CD4-positive, alpha-beta T cell (primary cell): ENCODE data around the gene TNIP3. TPM values are rescaled to one million over a fixed set of nuclear protein-coding genes. Genes with fewer than 3 reads are reported as not detected.

Source experiments
- ATAC-seq: fragments of 200-7000 bp; cut with Tn5 transposase; one replicate; pipeline ENCODE4 v1.10.0; 2022; ENCODE audit warnings: mild to moderate bottlenecking; ENCODE audit not compliant: poor library complexity
- CTCF ChIA-PET: fragments of 350-600 bp; sonication (Branson Sonifier 250); formaldehyde crosslinking; loops from one replicate; lab custom pipeline; 2021; ENCODE audit warnings: antibody characterized with exemption, inconsistent platforms; lab: Charles Lee
- POLR2A ChIA-PET: fragments of 350-600 bp; sonication (Branson Sonifier 250); formaldehyde crosslinking; loops from one replicate; lab custom pipeline; 2021; ENCODE audit warnings: antibody characterized with exemption, inconsistent platforms; lab: Charles Lee
- DNase-seq, 14 experiments: peaks; one replicate each; pipeline ENCODE4 v3.0.0-alpha.2; 2013 to 2020; ENCODE audit warnings: mixed read lengths in 2 of 14
- H3K27ac ChIP-seq, 2 donors: one replicate each; pipeline versions ENCODE4 v1.5.1 to v1.7.0; 2013; ENCODE audit warnings: low read length in 2 of 2, low read depth in 1 of 2, mild to moderate bottlenecking in 1 of 2
- H3K27me3 ChIP-seq, 2 experiments: 1 replicate in 1 of 2; 2 replicates in 1 of 2; pipeline versions ENCODE4 v1.6.1 to v1.7.0; 2013; ENCODE audit warnings: low read length in 2 of 2, control low read depth in 1 of 2, mild to moderate bottlenecking in 1 of 2, moderate library complexity in 1 of 2; ENCODE audit not compliant: insufficient read depth in 2 of 2, control insufficient read depth in 1 of 2
- H3K36me3 ChIP-seq: one replicate; pipeline ENCODE4 v1.6.1; 2013; ENCODE audit warnings: low read length, control low read depth; ENCODE audit not compliant: insufficient read depth
- H3K4me1 ChIP-seq: one replicate; pipeline ENCODE4 v1.6.1; 2013; ENCODE audit warnings: low read length, control low read depth; ENCODE audit not compliant: insufficient read depth
- H3K4me3 ChIP-seq: one replicate; pipeline ENCODE4 v1.5.1; 2013; ENCODE audit warnings: mild to moderate bottlenecking, low read length, moderate library complexity
- H3K9me3 ChIP-seq, 2 experiments: 1 replicate in 1 of 2; 2 replicates in 1 of 2; pipeline versions ENCODE4 v1.6.1 to v1.7.0; 2013; ENCODE audit warnings: low read length in 2 of 2, mild to moderate bottlenecking in 2 of 2, control low read depth in 1 of 2, moderate library complexity in 1 of 2; ENCODE audit not compliant: control insufficient read depth in 1 of 2, insufficient read depth in 1 of 2
- H3K27ac Mint-ChIP-seq: one replicate; pipeline ENCODE4 v1.8.0; 2020; ENCODE audit warnings: mixed read lengths
- H3K27me3 Mint-ChIP-seq: one replicate; pipeline ENCODE4 v1.8.0; 2021; ENCODE audit warnings: mixed read lengths
- H3K36me3 Mint-ChIP-seq: one replicate; pipeline ENCODE4 v1.8.0; 2021; ENCODE audit warnings: low read depth, mixed read lengths
- H3K4me1 Mint-ChIP-seq: one replicate; pipeline ENCODE4 v1.8.0; 2021; ENCODE audit warnings: low read depth, mixed read lengths
- H3K4me3 Mint-ChIP-seq: one replicate; pipeline ENCODE4 v1.8.0; 2020; ENCODE audit warnings: mild to moderate bottlenecking, mixed read lengths
- H3K9me3 Mint-ChIP-seq: one replicate; pipeline ENCODE4 v1.8.0; 2020; ENCODE audit warnings: mixed read lengths
- CTCF ChIP-seq: fragments of 200-600 bp; IDR thresholded peaks from one replicate; pipeline ENCODE4 v1.8.0; 2022; ENCODE audit warnings: antibody characterized with exemption, mild to moderate bottlenecking
- intact Hi-C, 2 experiments: fragments of 100-400 bp; cut with DNase I in 1 of 2; cut with micrococcal nuclease in 1 of 2; formaldehyde crosslinking; loops; one replicate each; pipeline versions ENCODE4 v1.15.1 to v1.9.0; 2023 to 2025; cut with DNase I, micrococcal nuclease
- total RNA-seq, 174 experiments: library from RNA in 2 of 174; stranded (reverse) in 2 of 174; gene quantifications; one replicate each; pipeline ENCODE4 v1.2.3 and lab custom pipeline; 2021 to 2026

Gene TNIP3
- total RNA-seq, 2 experiments from 2014 or later: 0.39 to 0.66 TPM

- Histone ChIP-seq H3K4me1 (no peaks in the 10 kb centered on the region), H3K36me3 (no peaks in the 10 kb centered on the region), H3K9me3 (no peaks in the 10 kb centered on the region), H3K4me3 (no peak overlapping the region), H3K27me3 (no peaks in the 10 kb centered on the region), H3K27ac (no peak overlapping the region)
- Mint-ChIP-seq H3K36me3 (no peaks in the 10 kb centered on the region), H3K4me3 (no peak overlapping the region), H3K27me3 (no peaks in the 10 kb centered on the region), H3K4me1 (peaks cover 8% of the 10 kb centered on the region), H3K9me3 (no peaks in the 10 kb centered on the region), H3K27ac (no peak overlapping the region)
- no peak for ATAC-seq
- peak in 2 of 14 experiments; percentile 6 to 23 for DNase-seq
- TF ChIP-seq CTCF: peak; percentile 62
- ChIA-PET CTCF (no interaction called here), POLR2A (no interaction called here)
- intact Hi-C loops: no loop called here
These were observed 51.6 kb downstream of the TNIP3 start for GRCh38 chr4:121112530-121112929.

DNA sequence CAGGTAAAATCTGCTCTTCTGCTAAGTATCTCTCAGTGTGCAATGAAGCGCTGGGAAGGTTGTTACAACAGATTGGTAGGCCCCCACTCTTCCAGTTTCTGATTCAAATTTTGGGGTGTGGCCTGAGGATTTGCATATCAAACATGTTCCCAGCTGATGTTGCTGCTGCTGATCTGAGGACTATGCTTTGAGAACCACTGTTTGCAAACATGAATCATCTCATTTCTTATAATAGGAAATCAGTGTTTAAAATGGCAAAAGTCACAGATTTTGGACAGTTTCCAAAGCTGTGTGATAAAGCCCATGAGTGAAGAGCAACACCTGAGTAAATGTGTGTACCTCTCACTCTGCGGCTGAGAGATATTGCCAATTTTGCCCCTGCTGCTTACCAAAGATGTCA lies 55.6 kb downstream of the TNIP3 start:
- peaks cover 8% of the 10 kb centered on the region for H3K4me1 Mint-ChIP-seq
- no peaks in the 10 kb centered on the region for H3K27me3 Mint-ChIP-seq
- DNase-seq: no peak
- no peaks in the 10 kb centered on the region for H3K9me3 ChIP-seq
- CTCF ChIA-PET: no interaction called here
- H3K27me3 ChIP-seq: no peaks in the 10 kb centered on the region
- no peak overlapping the region for H3K4me3 Mint-ChIP-seq
- intact Hi-C loops: no loop called here
- POLR2A ChIA-PET: no interaction called here
- H3K4me3 ChIP-seq: no peak overlapping the region
- H3K27ac Mint-ChIP-seq: no peak overlapping the region
- no peak for ATAC-seq
- no peak for TF ChIP-seq CTCF
- H3K36me3 ChIP-seq: no peaks in the 10 kb centered on the region
- H3K27ac ChIP-seq: no peak overlapping the region
- no peaks in the 10 kb centered on the region for H3K9me3 Mint-ChIP-seq
- no peaks in the 10 kb centered on the region for H3K4me1 ChIP-seq
- H3K36me3 Mint-ChIP-seq: no peaks in the 10 kb centered on the region

GRCh38 chr4:121107507-121107906 lies 56.6 kb downstream of the TNIP3 start:
- no peak overlapping the region for H3K4me3 ChIP-seq
- H3K27me3 Mint-ChIP-seq: no peaks in the 10 kb centered on the region
- no peak overlapping the region for H3K27ac Mint-ChIP-seq
- CTCF ChIA-PET: no interaction called here
- H3K27me3 ChIP-seq: no peaks in the 10 kb centered on the region
- H3K4me1 Mint-ChIP-seq: peaks cover 8% of the 10 kb centered on the region
- no peak overlapping the region for H3K27ac ChIP-seq
- H3K36me3 ChIP-seq: no peaks in the 10 kb centered on the region
- no peak for TF ChIP-seq CTCF
- DNase-seq (no peak), ATAC-seq (no peak)
- no peak overlapping the region for H3K4me3 Mint-ChIP-seq
- POLR2A ChIA-PET: no interaction called here
- intact Hi-C loops: no loop called here
- H3K9me3 ChIP-seq: no peaks in the 10 kb centered on the region
- no peaks in the 10 kb centered on the region for H3K9me3 Mint-ChIP-seq
- H3K36me3 Mint-ChIP-seq: no peaks in the 10 kb centered on the region
- no peaks in the 10 kb centered on the region for H3K4me1 ChIP-seq
